Measurements from ENCODE around the gene SULT1A3.
"Not testable (repeated sequence)": the region's sequence is repeated elsewhere in the genome, so short reads cannot be mapped to it uniquely, and the experiment has no call there.

SULT1A3 gene

GRCh38 chr16:30187556-30187865, 11.5 kb upstream of the SULT1A3 start:
- no peak for DNase-seq

GRCh38 chr16:30187971-30188561, 11.0 kb upstream of the SULT1A3 start:
- peak; percentile 22 for DNase-seq

- DNase-seq = not testable (repeated sequence)
Measured at GRCh38 chr16:30191158-30191557, 7.9 kb upstream of the SULT1A3 start.

- not testable (repeated sequence) for DNase-seq
Measured at GRCh38 chr16:30193098-30193497, 6.0 kb upstream of the SULT1A3 start.

GRCh38 chr16:30193615-30194014, 5.4 kb upstream of the SULT1A3 start, which contains the start of the genes BOLA2B and SLX1A:
Gene BOLA2B (minus strand): TSS chr16:30193666. CDS start chr16:30193595, 71 bp downstream.
Gene SLX1A (plus strand): TSS chr16:30193875. CDS start chr16:30194085, 210 bp downstream.
- DNase-seq = not testable (repeated sequence)

- peak; percentile 41 for DNase-seq
Measured at GRCh38 chr16:30194172-30194925, 4.7 kb upstream of the SULT1A3 start.

GRCh38 chr16:30197001-30197400, 2.1 kb upstream of the SULT1A3 start:
- not testable (repeated sequence) for DNase-seq

GRCh38 chr16:30199608-30200343, 721 bp downstream of the SULT1A3 start:
- not testable (repeated sequence) for DNase-seq

- DNase-seq = peak; percentile 36
Measured at GRCh38 chr16:30205541-30206236, 6.6 kb downstream of the SULT1A3 start.

GRCh38 chr16:30206252-30206651, 7.2 kb downstream of the SULT1A3 start:
- not testable (repeated sequence) for DNase-seq

- DNase-seq = peak; percentile 15
Measured at GRCh38 chr16:30207063-30207704, 8.1 kb downstream of the SULT1A3 start.

- peak; percentile 33 for DNase-seq
Measured at GRCh38 chr16:30209032-30209431, 10.0 kb downstream of the SULT1A3 start.

- DNase-seq = not testable (repeated sequence)
Measured at GRCh38 chr16:30211414-30211813, 12.4 kb downstream of the SULT1A3 start.

GRCh38 chr16:30217082-30217481, 18.0 kb downstream of the SULT1A3 start:
- DNase-seq = not testable (repeated sequence)

- not testable (repeated sequence) for DNase-seq
Measured at GRCh38 chr16:30248379-30248778, 49.3 kb downstream of the SULT1A3 start, which contains the start of gene NPIPB13. Gene NPIPB13 (minus strand): TSS chr16:30248479. CDS start chr16:30245573, 2,906 bp downstream.

All from activated T-cell treated with anti-CD3 and anti-CD28 coated beads, Interleukin-2, amount 50 U/mL, for 1 hour (primary cell).